HG02852 (cell line): ENCODE measurements around the gene ARPC1A.
"Not testable (repeated sequence)": the region's sequence is repeated elsewhere in the genome, so short reads cannot be mapped to it uniquely, and the experiment has no call there.

ENCODE experiments used
- ATAC-seq: cut with Tn5 transposase; IDR thresholded peaks from one replicate; pipeline ENCODE4 v1.9.1; 2021; ENCODE audit warnings: mild to moderate bottlenecking, moderate library complexity; ENCODE audit not compliant: unreplicated experiment

ARPC1A gene

DNA sequence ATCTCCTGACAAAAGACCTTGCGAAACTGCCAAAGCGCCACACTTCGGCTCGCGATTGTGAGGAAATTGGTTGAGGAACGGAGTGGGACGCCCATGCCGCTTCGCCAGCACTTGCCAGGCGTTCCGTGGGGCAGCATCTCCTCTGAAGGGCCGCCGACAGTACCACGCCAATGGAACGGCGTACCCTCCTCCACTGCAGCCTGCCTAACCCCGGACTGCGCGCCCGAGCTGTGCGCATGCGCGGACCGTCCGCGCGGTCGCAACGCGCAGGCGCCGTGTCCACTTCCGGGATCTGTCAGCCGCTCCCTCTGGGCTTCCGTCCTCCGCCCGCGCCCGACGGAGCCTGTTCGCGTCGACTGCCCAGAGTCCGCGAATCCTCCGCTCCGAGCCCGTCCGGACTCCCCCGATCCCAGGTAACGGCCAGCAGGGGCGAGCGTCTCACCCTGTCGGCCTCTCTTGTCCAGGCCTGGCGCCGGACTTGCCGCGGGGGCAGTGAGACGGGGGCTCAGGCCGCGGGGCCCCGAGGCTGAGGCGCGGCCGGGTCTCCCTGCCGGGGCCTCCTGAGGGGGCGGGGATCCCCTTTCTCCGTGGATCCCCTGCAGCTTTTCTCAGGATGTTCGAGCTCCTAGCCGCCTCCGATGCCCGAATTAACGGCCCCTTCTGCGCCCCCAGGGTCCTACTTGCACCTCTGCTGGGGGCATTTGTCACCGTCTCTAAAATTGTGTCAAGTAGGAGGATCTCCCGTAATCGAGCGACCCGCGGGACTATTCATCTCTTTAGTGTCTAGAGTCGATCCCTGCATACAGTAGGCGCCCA, at the start of gene ARPC1A:
Gene ARPC1A, plus strand, starts transcription at position 307 of the 816 bp plus-strand sequence. CDS start 7,456 bp downstream, outside the sequence.
- ATAC-seq = peak; percentile 88

DNA sequence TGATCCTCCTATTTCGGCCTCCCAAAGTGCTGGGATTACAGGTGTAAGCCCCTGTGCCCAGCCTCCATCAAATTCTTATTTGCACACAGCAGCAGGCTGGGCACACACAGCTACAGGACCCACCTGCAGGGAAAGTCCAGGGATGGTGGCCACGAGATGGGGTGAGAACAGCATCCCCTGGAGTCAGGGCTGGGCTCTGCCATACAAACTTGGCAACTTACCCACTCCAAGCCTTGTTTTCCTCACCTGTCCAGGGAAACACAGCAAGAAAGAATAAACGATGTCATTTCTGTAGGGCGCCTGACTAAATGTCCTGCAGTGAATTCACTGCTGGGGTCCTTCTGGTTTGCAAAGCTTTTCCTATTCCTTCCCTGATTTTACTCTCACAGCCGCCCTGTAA, 47.5 kb upstream of the ARPC1A start:
- no peak for ATAC-seq

DNA sequence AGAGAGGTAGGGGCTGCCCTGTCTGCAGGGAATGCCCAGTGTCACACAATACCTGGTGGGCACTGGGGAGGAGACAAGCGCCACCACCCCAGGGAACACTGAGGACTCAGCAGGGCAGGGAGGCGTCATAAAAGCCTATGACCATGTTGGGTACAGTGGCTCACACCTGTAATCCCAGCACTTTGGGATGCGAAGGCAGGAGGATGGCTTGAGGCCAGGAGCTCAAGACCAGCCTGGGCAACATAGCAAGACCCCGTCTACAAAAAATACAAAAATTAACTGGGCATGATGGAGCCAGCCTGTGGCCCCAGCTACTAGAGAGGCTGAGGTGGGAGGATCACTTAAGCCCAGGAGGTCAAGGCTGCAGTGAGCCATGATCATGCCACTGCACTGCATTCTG, 41.5 kb upstream of the ARPC1A start:
- not testable (repeated sequence) for ATAC-seq

DNA sequence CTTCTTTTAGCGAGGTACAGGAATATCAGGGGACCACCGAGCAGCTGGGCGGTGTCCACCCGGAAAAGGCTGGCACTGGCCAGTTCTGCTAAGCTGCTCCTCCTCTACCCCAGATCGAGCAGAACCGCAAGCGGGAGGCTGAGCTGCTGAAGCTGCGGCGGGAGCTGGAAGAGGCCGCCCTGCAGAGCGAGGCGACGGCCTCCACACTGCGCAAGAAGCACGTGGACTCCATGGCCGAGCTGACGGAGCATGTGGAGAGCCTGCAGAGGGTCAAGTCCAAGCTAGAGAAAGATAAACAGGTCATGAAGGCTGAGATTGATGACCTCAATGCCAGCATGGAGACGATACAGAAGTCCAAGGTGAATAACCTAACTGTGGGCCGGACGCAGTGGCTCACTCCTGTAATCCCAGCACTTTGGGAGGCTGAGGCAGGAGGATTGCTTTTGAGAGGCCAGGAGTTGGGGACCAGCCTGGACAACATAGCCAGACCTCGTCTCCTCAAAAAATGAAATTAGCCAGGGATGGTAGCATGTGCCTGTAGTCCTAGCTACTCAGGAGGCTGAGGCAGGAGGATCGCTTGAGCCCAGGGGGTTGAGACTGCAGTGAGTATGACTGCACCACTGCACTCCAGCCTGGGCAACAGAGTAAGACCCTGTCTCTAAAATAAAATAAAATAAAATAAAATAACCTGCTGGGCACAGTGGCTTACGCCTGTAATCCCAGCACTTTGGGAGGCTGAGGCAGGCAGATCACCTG, 37.7 kb upstream of the ARPC1A start:
- ATAC-seq = no peak

DNA sequence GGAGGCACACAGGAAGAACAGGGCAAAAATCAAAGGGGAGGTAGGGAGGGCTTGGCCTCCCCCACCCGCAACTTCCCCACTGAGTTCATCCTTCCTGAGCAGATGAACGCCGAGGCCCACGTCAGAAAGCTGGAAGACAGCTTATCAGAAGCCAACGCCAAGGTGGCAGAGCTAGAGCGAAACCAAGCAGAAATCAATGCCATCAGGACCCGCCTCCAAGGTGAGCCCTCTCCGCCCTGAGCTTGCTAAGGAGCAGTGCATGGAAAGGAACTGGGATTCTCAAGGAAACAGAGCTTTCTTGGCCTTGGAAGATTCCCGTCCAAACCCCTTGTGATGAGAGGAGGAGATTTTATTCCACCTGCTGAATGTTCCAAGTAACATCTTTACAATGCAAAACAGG, 36.5 kb upstream of the ARPC1A start:
- ATAC-seq = no peak

DNA sequence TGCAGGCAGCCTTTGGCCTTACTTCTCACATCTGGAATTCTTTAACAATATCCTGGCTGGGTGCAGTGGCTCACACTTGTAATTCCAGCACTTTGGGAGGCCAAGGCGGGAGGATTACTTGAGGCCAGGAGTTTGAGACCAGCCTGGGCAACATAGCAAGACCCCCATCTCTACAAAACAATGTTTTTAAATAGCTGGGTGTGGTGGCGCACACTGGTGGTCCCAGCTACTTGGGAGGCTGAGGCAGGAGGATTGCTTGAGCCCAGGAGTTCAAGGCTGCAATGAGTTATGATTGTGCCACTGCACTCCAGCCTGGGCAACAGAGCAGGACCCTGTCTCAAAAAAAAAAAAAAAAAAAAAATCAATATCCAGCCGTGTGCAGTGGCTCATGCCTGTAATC, 35.5 kb upstream of the ARPC1A start:
- ATAC-seq = not testable (repeated sequence)

DNA sequence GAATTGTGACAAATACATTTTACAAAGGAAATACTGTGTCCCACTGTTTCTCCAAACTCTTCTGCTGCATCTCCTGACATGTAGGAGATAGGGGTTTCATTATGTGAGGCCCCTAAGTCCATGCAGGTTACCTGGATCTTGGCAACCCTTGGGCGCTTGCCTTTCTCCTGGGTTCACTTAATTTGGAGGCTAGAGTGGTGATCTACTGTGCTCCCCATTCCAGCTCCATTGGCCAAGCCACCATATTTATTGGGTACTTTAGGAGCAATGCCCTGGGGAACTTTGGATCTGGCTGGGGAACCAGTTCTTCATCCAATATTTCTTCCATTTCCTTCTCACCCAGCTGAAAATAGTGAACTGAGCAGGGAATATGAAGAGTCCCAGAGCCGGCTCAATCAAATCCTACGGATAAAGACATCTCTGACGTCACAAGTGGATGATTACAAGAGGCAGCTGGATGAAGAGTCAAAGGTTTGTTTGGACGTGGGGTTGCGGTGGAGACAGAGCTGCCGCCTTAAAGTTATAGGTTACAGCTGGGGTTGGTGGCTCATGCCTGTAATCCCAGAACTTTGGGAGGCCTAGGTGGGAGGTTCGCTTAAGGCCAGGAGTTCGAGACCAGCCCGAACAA, 34.6 kb upstream of the ARPC1A start:
- ATAC-seq = no peak

DNA sequence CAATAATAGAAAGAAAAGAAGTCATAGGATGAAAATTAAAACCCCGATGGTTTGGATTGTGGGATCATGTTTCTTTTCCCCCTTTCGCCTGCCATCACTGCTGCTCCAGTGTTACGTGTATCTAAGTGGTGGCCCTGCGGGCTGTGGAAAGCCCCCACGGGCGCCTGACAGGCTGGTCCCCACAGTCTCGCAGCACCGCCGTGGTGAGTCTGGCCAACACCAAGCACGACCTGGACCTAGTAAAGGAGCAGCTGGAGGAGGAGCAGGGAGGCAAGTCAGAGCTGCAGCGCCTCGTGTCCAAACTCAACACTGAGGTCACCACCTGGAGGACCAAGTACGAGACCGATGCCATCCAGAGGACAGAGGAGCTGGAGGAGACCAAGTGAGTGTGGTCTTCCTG, 33.6 kb upstream of the ARPC1A start:
- no peak for ATAC-seq

DNA sequence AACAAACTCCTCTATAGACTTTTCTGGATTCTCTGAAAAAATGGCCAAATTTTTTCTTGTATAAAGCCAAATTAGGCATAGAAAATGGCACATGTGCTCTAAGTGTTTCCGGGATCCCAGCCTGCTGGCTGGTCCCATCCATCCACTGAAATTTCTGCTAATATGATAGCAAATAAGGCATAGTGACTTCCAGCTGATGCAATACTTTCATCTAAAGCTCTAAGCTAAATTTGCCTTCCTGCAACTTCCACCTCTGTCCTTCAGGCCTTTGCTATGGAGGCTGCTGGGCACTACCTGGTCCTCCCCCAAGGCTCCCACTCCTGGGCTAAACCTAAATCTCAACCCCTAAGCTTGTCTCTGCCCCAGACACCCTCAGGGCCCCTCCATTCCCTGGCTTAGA, 32.5 kb upstream of the ARPC1A start:
- ATAC-seq = no peak

DNA sequence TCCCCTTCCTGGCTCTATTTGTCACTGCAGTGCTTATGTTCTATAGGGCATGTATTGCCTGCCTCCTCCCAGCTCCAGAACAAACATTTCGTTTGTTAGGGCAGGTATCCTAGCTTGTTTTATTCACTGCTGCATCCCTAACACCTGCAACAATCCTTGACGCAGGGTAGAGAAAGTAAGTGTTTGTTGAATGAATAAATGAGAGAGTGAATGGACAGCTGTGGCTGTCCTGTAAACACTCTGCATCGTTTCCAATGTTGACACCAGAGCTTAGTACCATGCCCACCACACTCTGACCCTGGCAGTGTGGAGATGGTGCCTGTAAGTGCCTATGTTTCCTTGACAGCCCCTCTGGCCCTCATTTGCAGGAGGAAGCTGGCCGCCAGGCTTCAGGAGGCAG, 32.0 kb upstream of the ARPC1A start:
- ATAC-seq = no peak

DNA sequence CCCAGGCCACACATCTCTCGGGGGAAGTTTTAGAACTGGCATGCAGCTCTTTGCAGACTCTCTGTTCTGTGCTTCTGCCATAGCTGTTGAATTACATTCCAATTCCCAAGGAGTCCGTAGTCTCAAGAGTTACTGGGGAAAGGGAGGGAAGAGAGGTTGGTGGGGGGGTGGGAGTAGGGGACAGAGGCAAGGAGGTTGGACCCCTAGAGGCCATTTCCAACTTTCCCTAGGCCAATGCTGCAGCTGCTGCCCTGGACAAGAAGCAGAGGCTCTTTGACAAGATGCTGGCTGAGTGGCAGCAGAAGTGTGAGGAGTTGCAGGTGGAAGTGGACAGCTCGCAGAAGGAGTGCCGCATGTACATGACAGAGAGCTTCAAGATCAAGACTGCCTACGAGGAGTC, 29.2 kb upstream of the ARPC1A start:
- no peak for ATAC-seq

DNA sequence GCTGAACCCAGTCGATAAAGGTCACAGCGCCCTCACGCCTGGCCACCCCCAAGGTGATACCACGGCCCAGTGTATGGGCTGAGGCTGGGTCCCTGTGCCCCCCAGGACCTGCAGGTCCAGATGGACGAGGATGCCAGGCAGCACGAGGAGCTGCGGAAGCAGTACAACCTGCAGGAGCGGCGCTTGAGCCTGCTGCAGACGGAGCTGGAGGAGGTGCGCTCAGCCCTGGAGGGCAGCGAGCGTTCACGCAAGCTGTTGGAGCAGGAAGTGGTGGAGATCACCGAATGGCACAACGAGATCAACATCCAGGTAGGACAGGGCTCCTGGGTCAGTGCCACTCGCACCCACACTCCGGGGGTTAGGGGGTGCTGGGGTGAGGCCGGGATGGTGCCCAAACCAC, 24.2 kb upstream of the ARPC1A start:
- ATAC-seq = no peak

DNA sequence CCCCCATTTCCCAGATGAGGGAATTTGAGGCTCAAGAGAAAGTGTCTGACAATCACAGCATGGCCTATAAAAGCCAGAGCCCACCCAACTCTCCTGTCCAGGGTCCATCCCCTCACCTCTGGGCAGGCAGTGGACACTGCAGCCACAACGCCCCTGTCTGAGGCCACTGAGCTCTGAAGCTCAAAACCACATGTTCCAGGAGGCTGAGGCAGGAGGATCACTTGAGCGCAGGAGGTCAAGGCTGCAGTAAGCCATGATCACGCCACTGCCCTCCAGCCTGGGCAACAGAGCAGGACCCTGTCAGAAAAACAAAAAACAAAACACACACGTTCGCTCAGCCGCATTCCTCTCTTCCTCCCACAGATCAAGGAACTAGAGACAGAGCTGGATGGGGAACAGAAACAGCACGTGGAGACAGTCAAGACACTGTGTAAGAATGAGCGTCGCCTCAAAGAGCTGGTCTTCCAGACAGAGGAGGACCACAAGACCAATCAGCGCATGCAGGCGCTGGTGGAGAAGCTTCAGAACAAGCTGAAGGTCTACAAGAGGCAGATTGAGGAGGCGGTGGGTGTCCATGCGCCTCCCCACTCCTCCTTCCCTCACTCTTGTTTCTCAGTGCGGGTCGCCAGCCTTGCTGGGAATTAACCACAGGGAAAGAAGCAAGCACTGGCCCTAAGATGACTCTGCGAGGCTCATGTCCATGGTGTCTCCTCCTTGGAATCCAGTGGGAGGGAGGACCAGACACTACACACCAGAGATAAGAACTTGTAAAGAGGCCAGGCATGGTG, 20.0 kb upstream of the ARPC1A start:
- ATAC-seq = no peak

DNA sequence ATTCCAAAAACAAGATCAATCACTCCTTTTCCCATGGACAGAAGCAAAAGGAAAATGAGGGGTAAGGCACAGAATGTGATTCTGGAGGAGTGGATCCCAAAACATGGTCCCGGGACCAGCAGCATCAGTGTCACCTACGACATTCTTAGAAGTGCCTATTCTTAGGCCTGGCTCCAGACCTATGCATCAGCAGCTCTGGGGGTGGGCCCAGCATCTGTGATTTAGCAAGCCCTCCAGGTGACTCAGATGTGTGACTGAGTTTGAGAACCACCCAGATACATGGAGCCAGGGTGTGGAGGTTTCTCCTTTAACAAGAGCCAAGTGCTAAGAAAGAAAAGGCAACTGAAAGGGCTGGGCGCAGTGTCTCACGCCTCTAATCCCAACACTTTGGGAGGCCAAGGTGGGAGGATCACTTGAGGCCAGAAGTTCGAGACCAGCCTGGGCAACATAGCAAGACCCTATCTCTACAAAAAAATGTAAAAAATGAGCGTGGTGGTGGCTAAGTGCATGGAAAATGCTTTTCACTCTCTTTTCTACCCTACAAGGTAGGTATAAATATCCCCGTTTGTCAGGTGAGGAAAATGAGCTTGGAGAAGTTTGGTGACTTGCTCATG, 17.1 kb upstream of the ARPC1A start:
- no peak for ATAC-seq

DNA sequence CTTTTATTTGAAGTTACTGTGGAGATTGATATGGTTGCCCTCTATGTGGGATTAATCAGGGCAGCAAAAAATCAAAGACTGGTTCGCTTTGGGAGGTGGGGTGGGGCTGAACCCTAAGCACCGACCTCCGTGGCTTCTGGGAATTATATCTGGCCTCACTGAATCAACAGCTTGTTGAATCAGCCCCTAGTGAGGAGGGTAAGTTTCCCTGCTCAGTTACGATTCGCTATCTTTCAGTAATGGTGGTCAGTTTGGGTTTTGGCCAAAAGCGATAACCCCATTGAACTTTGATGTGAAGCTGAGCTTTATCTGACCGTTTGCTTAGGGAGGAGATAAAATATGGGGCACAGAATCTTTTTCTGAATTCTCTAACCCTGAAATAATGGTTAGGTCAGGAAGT, 16.6 kb upstream of the ARPC1A start:
- ATAC-seq = no peak

DNA sequence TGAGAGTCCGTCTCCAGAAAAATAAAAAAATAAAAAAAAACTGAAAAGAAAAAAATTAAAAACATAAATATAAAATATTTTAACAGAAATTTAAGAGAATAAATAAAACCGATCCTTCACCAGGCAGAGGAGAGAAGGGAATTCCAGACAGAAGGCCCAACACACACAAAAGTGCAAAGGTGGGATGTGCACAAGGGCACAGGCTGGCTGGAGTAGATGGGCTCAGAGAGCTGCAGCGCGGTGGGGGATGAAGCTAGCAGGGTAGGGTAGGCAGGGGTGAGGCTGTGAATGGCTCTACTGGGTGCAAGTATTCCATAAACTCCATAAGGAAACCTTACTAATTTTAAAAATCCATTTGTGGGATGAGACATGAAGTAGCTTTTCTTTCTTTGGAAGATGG, 15.7 kb upstream of the ARPC1A start:
- ATAC-seq = no peak

DNA sequence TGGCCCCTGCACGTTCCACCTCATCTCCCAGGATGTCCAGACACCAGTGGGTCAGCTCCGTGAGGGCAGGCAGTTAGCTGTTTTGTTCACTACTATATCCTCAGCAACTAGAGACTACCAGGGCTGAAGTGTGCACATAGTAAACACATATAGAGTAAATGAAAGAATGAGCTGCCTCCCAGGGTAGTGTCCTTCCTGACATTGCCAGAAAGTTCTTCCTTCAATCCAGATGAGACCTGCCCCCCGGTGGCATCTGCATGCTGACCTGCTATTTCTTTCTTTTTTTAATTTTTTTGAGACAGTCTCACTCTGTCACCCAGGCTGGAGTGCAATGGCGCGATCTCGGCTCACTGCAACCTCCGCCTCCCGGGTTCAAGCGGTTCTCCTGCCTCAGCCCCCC, 14.0 kb upstream of the ARPC1A start:
- ATAC-seq = no peak

DNA sequence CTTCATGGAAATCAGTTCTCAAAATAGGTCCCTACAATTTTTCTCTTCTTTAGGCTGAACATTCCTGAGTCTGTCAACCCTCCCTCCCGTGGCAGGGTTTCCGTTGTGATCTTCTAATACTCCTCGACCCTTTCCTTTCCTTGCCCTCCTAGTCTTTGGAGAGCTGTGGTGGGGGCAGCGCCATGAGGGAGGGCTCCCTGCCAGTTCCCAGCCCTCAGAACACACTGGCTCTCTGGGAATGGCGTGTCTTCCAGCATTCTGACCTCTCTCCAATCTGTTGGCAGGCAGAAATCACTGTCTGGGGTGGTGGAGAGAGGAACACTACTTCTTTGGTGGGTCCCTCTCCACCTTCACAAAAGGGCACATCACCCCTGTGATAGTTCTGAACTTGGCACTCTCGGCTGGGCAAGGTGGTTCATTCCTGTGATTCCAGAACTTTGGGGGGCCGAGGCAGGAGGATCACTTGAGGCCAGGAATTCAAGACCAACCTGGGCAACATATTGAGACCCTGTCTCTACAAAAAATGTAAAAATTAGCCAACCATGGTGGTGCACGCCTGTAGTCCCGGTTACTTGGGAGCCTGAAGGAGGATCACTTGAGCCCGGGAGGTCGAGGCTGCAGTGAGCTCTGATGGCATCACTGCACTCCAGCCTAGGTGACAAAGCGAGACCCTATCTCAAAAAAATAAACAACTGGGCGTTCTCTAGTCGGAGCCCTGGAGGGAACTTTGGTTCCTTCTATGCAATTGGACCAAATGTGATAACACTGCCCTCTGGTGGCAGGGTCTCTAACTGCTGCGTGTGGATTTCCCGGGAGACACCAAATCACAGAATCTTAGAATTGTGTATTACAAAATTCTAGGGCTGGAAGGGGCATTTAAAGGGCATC, 13.1 kb upstream of the ARPC1A start:
- no peak for ATAC-seq

DNA sequence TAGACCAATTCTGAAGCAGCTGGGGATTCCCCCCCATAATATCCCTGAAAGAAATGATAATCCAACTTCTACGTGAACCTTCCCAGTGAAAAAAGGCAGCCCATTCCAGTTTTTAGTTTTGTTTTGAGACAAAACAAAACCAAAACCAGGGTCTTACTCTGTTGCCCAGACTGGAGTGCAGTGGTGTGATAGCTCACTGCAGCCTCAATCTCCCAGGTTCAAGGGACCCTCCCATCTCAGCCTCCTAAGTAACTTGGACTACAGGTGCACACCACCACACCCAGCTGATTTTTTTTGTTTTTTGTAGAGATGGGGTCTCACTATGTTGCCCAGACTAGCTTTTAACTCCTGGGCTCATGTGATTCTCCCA, 12.5 kb upstream of the ARPC1A start:
- ATAC-seq = no peak

DNA sequence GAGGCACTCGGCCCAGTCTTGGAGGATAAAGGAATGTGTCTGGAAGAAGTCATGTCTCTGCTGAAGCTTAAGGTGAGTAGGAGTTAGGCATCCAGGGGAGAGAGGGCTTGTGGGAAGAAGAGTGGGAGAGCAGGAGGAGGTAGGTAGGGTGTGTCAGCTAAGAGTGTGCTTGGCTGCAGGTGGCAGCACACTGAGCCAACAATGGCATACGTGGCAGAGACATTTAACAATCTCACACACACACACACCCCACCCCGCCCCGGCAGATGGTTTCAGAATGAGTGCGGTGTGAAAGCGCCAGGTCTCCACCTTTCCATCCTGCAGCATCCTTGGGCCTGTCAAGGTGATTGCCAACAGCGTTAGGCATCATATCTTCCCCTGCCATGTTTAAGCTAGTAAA, 11.2 kb upstream of the ARPC1A start:
- ATAC-seq = no peak
